IMR-90 (cell line): ENCODE data around the gene PARL. TPM values are rescaled to one million over a fixed set of nuclear protein-coding genes. Genes with fewer than 3 reads are reported as not detected.

Experiments
- ATAC-seq: fragments of 200-7000 bp; cut with Tn5 transposase; 2 replicates; pipeline ENCODE4 v1.9.1; 2020; ENCODE audit warnings: low read depth, mild to moderate bottlenecking, moderate library complexity
- BruUV-seq: library from RNA; stranded (reverse); fragments of 400-500 nt; replicated peaks from 2 replicates; lab custom pipeline; 2021; lab: Mats Ljungman, UMichigan
- CTCF ChIA-PET: fragments of 300-600 bp; formaldehyde crosslinking; extraction: SDS; loops from one replicate; lab custom pipeline; 2021; ENCODE audit warnings: antibody characterized with exemption; lab: Yijun Ruan, JAX
- POLR2A ChIA-PET: fragments of 300-600 bp; sonication (Branson Sonifier 250); formaldehyde crosslinking; loops from one replicate; lab custom pipeline; 2022; ENCODE audit warnings: antibody characterized with exemption; ENCODE audit not compliant: unreplicated experiment; lab: Charles Lee
- DNase-seq: peaks from one replicate; pipeline ENCODE4 v3.0.0; 2013
- H2AFZ ChIP-seq: replicated peaks from 2 replicates; pipeline ENCODE3; 2013; ENCODE audit warnings: low read length, mild to moderate bottlenecking; ENCODE audit not compliant: poor library complexity
- H2AK5ac ChIP-seq: 2 replicates; pipeline ENCODE4 v1.6.1; 2013; ENCODE audit warnings: low read depth, low read length, inconsistent platforms
- H2AK9ac ChIP-seq: replicated peaks from 2 replicates; pipeline ENCODE3; 2013; ENCODE audit warnings: mild to moderate bottlenecking, low read depth, low read length, moderate library complexity; ENCODE audit not compliant: poor library complexity
- H2BK120ac ChIP-seq: 2 replicates; pipeline ENCODE4 v1.6.1; 2013; ENCODE audit warnings: low read depth, low read length, inconsistent platforms
- H2BK15ac ChIP-seq: 3 replicates; pipeline ENCODE4 v1.6.1; 2013; ENCODE audit warnings: low read depth, low read length, inconsistent platforms
- H2BK20ac ChIP-seq: 2 replicates; pipeline ENCODE4 v1.6.1; 2013; ENCODE audit warnings: low read depth, mild to moderate bottlenecking, inconsistent platforms, low read length, moderate library complexity
- H2BK5ac ChIP-seq: 2 replicates; pipeline ENCODE4 v1.6.1; 2013; ENCODE audit warnings: mild to moderate bottlenecking, low read depth, low read length, inconsistent platforms; ENCODE audit not compliant: poor library complexity, severe bottlenecking
- H3K14ac ChIP-seq: replicated peaks from 2 replicates; pipeline ENCODE4 v1.6.1; 2013; ENCODE audit warnings: low read depth, low read length, inconsistent platforms
- H3K18ac ChIP-seq: 2 replicates; pipeline ENCODE4 v1.6.1; 2013; ENCODE audit warnings: low read depth, low read length, control low read depth
- H3K23ac ChIP-seq: 2 replicates; pipeline ENCODE4 v1.6.1; 2013; ENCODE audit warnings: low read depth, low read length, inconsistent platforms
- H3K27ac ChIP-seq: 2 replicates; pipeline ENCODE4 v1.5.1; 2013; ENCODE audit warnings: mild to moderate bottlenecking, control low read depth, low read length; ENCODE audit not compliant: insufficient read depth
- H3K27me3 ChIP-seq: 2 replicates; pipeline ENCODE4 v1.6.1; 2013; ENCODE audit warnings: low read length; ENCODE audit not compliant: control insufficient read depth, insufficient read depth
- H3K36me3 ChIP-seq: 2 replicates; pipeline ENCODE4 v1.6.1; 2013; ENCODE audit warnings: low read length, mixed read lengths; ENCODE audit not compliant: control insufficient read depth, insufficient read depth
- H3K4ac ChIP-seq: 2 replicates; pipeline ENCODE4 v1.6.1; 2013; ENCODE audit warnings: low read depth, low read length, inconsistent platforms
- H3K4me1 ChIP-seq: 2 replicates; pipeline ENCODE4 v1.6.1; 2013; ENCODE audit warnings: low read length, mixed read lengths; ENCODE audit not compliant: control insufficient read depth, insufficient read depth
- H3K4me2 ChIP-seq: 2 replicates; pipeline ENCODE4 v1.6.1; 2013; ENCODE audit warnings: low read depth, mild to moderate bottlenecking, control low read depth, low read length, moderate library complexity
- H3K4me3 ChIP-seq: 2 replicates; pipeline ENCODE4 v1.5.1; 2013; ENCODE audit warnings: low read depth, mild to moderate bottlenecking, control low read depth, low read length, moderate library complexity; ENCODE audit not compliant: insufficient read depth
- H3K56ac ChIP-seq: 2 replicates; pipeline ENCODE4 v1.6.1; 2013; ENCODE audit warnings: low read length, inconsistent platforms; ENCODE audit not compliant: insufficient read depth; ENCODE audit errors: extremely low read depth
- H3K79me1 ChIP-seq, 2 experiments: 2 replicates each; pipeline ENCODE4 v1.6.1; 2013; ENCODE audit warnings: low read length in 2 of 2, inconsistent platforms in 1 of 2, low read depth in 1 of 2
- H3K9ac ChIP-seq: 2 replicates; pipeline ENCODE4 v1.6.1; 2013; ENCODE audit warnings: low read depth, low read length, control low read depth
- H3K9me1 ChIP-seq: 2 replicates; pipeline ENCODE4 v1.6.1; 2013; ENCODE audit warnings: low read length, inconsistent platforms; ENCODE audit not compliant: insufficient read depth
- H3K9me3 ChIP-seq: 2 replicates; pipeline ENCODE4 v1.6.1; 2013; ENCODE audit warnings: low read length; ENCODE audit not compliant: control insufficient read depth, insufficient read depth
- H4K20me1 ChIP-seq: 2 replicates; pipeline ENCODE4 v1.6.1; 2013; ENCODE audit warnings: low read length, inconsistent platforms; ENCODE audit not compliant: insufficient read depth
- H4K5ac ChIP-seq: 2 replicates; pipeline ENCODE4 v1.6.1; 2013; ENCODE audit warnings: mild to moderate bottlenecking, low read depth, low read length, control low read depth
- H4K8ac ChIP-seq, 2 experiments: 2 replicates each; pipeline ENCODE4 v1.6.1; 2013; ENCODE audit warnings: low read depth in 2 of 2, low read length in 2 of 2, control low read depth in 1 of 2, inconsistent platforms in 1 of 2
- H4K91ac ChIP-seq: 2 replicates; pipeline ENCODE4 v1.6.1; 2013; ENCODE audit warnings: low read depth, low read length, inconsistent platforms; ENCODE audit not compliant: insufficient read depth
- CEBPB ChIP-seq: IDR thresholded peaks from 2 replicates; pipeline ENCODE4 v1.6.1; 2012; ENCODE audit warnings: low read depth, low read length, improper control_type of control experiment
- CHD1 ChIP-seq: IDR thresholded peaks from 2 replicates; pipeline ENCODE4 v1.6.1; 2012; ENCODE audit warnings: low read depth, low read length, improper control_type of control experiment
- MAZ ChIP-seq: IDR thresholded peaks from 2 replicates; pipeline ENCODE4 v1.6.1; 2012; ENCODE audit warnings: low read depth, mild to moderate bottlenecking, low read length, improper control_type of control experiment, moderate library complexity, borderline replicate concordance
- MXI1 ChIP-seq: IDR thresholded peaks from 2 replicates; pipeline ENCODE4 v1.6.1; 2012; ENCODE audit warnings: low read depth, mild to moderate bottlenecking, low read length, moderate library complexity, borderline replicate concordance
- NFE2L2 ChIP-seq: fragments of 150-350 bp; IDR thresholded peaks from 2 replicates; pipeline ENCODE4 v1.6.1; 2016; ENCODE audit warnings: low read depth, mild to moderate bottlenecking, low read length
- POLR2A ChIP-seq: IDR thresholded peaks from 2 replicates; pipeline ENCODE4 v1.6.1; 2012; ENCODE audit warnings: mild to moderate bottlenecking, low read depth, low read length
- RFX5 ChIP-seq: IDR thresholded peaks from 2 replicates; pipeline ENCODE4 v1.8.0; 2012; ENCODE audit warnings: low read depth, mild to moderate bottlenecking, low read length, moderate library complexity
- SMC3 ChIP-seq: fragments of 150-350 bp; IDR thresholded peaks from 2 replicates; pipeline ENCODE4 v1.6.1; 2016; ENCODE audit warnings: low read depth, mild to moderate bottlenecking, antibody characterized with exemption, low read length, moderate library complexity
- USF2 ChIP-seq: fragments of 150-350 bp; IDR thresholded peaks from 2 replicates; pipeline ENCODE4 v1.6.1; 2017; ENCODE audit warnings: mild to moderate bottlenecking, antibody characterized with exemption, low read length, low read depth
- WGBS, 2 experiments: methylation state at CpG; one replicate each; pipeline versions ENCODE4 v1.1.5 to v1.1.7; 2013; ENCODE audit warnings: missing lambda C conversion rate in 2 of 2; ENCODE audit not compliant: insufficient read length in 1 of 2; ENCODE audit errors: extremely low coverage in 2 of 2; 5-methylcytosine and 5-hydroxymethylcytosine counted together
- dilution Hi-C: fragments of 300-500 bp; cut with HindIII; formaldehyde crosslinking; loops from one replicate; pipeline ENCODE4 v1.14.3; 2018; ENCODE audit warnings: low sequenced_read_pairs; ENCODE audit not compliant: unreplicated experiment
- in situ Hi-C: fragments of 300-500 bp; cut with MboI; formaldehyde crosslinking; loops from 3 replicates; pipeline ENCODE4 v1.14.3; 2019; ENCODE audit warnings: low sequenced_read_pairs, inconsistent platforms, mixed read lengths
- intact Hi-C: fragments of 100-400 bp; cut with micrococcal nuclease; formaldehyde crosslinking; loops from 2 replicates; pipeline ENCODE4 v1.10.0; 2022
- polyA plus RNA-seq, 3 experiments: library from polyadenylated mRNA; depleted of rRNA; stranded (reverse); fragments of >200 nt; gene quantifications; 2 replicates each; pipeline ENCODE4 v1.2.3, GENCODE V29; 2012; ENCODE audit warnings: low replicate concordance in 1 of 3
- total RNA-seq: library from RNA; depleted of rRNA; stranded (reverse); fragments of >200 nt; gene quantifications from 2 replicates; pipeline ENCODE4 v1.2.3, GENCODE V29; 2012
- TF ChIP-seq, protein P1 (sequence below): conservative IDR thresholded peaks from 2 replicates; pipeline ENCODE4 v1.5.1; 2012; ENCODE audit warnings: mild to moderate bottlenecking, low read depth, low read length, improper control_type of control experiment

PARL gene
- total and polyA plus RNA-seq, 2 of the 4 experiments (the other 2 are of a cell fraction): 35.5 to 42.6 TPM

DNA sequence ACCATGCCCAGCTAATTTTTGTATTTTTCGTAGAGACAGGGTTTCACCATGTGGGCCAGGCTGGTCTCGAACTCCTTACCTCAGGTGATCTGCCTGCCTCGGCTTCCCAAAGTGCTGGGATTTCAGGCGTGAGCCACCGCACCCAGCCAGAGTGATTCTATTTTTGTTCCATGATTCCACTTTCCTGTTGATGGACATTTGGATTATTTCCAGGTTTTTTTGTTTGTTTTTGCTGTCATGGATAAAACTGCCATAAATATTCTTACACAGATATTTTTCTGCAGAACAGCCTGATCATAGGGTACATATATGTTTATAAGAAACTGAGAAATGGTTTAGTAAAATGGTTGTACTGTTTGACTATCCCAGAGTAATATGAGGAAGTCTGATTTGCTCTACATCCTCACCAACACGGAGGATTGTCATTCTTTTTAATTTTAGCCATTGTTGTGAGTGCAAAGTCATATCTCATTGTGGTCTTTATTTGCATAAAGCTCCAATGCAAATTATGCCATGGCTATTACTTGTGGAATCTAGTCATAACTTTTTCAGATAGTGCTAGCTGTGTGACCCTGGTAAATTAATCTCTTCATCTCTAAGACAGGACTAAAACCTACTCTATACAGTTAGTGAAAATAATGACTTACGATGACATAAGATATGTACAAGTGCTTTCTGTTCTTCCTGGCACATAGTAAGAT is 102.0 kb downstream of the PARL start:
- Histone ChIP-seq H2BK15ac (no peak overlapping the region), H2BK5ac (no peak overlapping the region), H3K4me1 (peaks cover 2% of the 10 kb centered on the region; the same call in 1 of the 2 replicates), H3K9ac (no peak overlapping the region), H3K27ac (no peak overlapping the region), H3K79me1 (peaks cover 17 to 21% of the 10 kb centered on the region in 2 experiments), H4K8ac (no peak overlapping the region), H2BK20ac (no peak overlapping the region), H3K18ac (no peak overlapping the region), H3K23ac (no peak overlapping the region), H3K4me2 (no peak overlapping the region), H3K27me3 (no peaks in the 10 kb centered on the region), H4K5ac (no peak overlapping the region), H3K4ac (no peak overlapping the region), H3K9me3 (no peaks in the 10 kb centered on the region), H4K20me1 (no peaks in the 10 kb centered on the region; the same call in 1 of the 2 replicates), H4K91ac (no peak overlapping the region), H2AK9ac (no peak overlapping the region), H3K36me3 (peaks cover 42% of the 10 kb centered on the region), H3K4me3 (no peak overlapping the region), H2AFZ (no peak overlapping the region), H3K56ac (no peak overlapping the region), H3K9me1 (peaks cover 8% of the 10 kb centered on the region; the same call in 1 of the 2 replicates), H2BK120ac (no peak overlapping the region), H2AK5ac (no peak overlapping the region), H3K14ac (no peak overlapping the region)
- intact Hi-C loops (no loop called here), dilution Hi-C loops (no loop called here), in situ Hi-C loops (no loop called here)
- ATAC-seq (no peak), DNase-seq (no peak)
- BruUV-seq: no TSS peak
- no peak for TF ChIP-seq MAZ
- TF ChIP-seq POLR2A: no peak
- no peak for TF ChIP-seq CEBPB
- no peak for TF ChIP-seq MXI1
- TF ChIP-seq NFE2L2: no peak
- no peak for TF ChIP-seq SMC3
- TF ChIP-seq, protein P1, sequence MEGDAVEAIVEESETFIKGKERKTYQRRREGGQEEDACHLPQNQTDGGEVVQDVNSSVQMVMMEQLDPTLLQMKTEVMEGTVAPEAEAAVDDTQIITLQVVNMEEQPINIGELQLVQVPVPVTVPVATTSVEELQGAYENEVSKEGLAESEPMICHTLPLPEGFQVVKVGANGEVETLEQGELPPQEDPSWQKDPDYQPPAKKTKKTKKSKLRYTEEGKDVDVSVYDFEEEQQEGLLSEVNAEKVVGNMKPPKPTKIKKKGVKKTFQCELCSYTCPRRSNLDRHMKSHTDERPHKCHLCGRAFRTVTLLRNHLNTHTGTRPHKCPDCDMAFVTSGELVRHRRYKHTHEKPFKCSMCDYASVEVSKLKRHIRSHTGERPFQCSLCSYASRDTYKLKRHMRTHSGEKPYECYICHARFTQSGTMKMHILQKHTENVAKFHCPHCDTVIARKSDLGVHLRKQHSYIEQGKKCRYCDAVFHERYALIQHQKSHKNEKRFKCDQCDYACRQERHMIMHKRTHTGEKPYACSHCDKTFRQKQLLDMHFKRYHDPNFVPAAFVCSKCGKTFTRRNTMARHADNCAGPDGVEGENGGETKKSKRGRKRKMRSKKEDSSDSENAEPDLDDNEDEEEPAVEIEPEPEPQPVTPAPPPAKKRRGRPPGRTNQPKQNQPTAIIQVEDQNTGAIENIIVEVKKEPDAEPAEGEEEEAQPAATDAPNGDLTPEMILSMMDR: no peak
- no peak for TF ChIP-seq CHD1
- no peak for TF ChIP-seq RFX5
- TF ChIP-seq USF2: no peak
- ChIA-PET POLR2A (no interaction called here), CTCF (interaction anchor here (0.6 to 1.0 kb wide), 2 partner anchors 11 to 256 kb away, joined by 4 read pairs; no protein-coding TSS in a partner anchor)
- 100% methylated on average over 1 of the region's 7 CpGs; no CpG with 5 or more reads in 1 of the 2 experiments for WGBS, 2 experiments
